HG02840 (cell line): ENCODE measurements around the gene MMEL1.
"Not testable (repeated sequence)": the region's sequence is repeated elsewhere in the genome, so short reads cannot be mapped to it uniquely, and the experiment has no call there.

Experiments used
- ATAC-seq: cut with Tn5 transposase; IDR thresholded peaks from one replicate; pipeline ENCODE4 v1.9.1; 2021; ENCODE audit warnings: mild to moderate bottlenecking, moderate library complexity, moderate number of reproducible peaks; ENCODE audit not compliant: unreplicated experiment, low FRiP score

Gene MMEL1

GRCh38 chr1:2560299-2561073 is 72.3 kb downstream of the MMEL1 start:
- ATAC-seq, result no peak

- ATAC-seq, result no peak
Measured at GRCh38 chr1:2559509-2560298, 73.1 kb downstream of the MMEL1 start.

GRCh38 chr1:2558861-2559260 is 74.0 kb downstream of the MMEL1 start:
- ATAC-seq, result no peak

- no peak for ATAC-seq
Measured at GRCh38 chr1:2558420-2558819, 74.4 kb downstream of the MMEL1 start.

- ATAC-seq, result no peak
Measured at GRCh38 chr1:2557482-2558400, 75.1 kb downstream of the MMEL1 start.

- ATAC-seq, result no peak
Measured at GRCh38 chr1:2556678-2557481, 75.9 kb downstream of the MMEL1 start.

GRCh38 chr1:2556277-2556677 is 76.5 kb downstream of the MMEL1 start, which contains the start of gene TNFRSF14:
TNFRSF14 (plus strand) TSS chr1:2556371; CDS start chr1:2556665, 294 bp downstream.
- peak; percentile 37 for ATAC-seq

GRCh38 chr1:2555634-2556276 is 77.1 kb downstream of the MMEL1 start:
- ATAC-seq, result peak; percentile 42

- ATAC-seq, result no peak
Measured at GRCh38 chr1:2554621-2555387, 78.0 kb downstream of the MMEL1 start.

- no peak for ATAC-seq
Measured at GRCh38 chr1:2553871-2554620, 78.8 kb downstream of the MMEL1 start.

GRCh38 chr1:2553076-2553475 is 79.7 kb downstream of the MMEL1 start:
- ATAC-seq, result not testable (repeated sequence)

- ATAC-seq, result no peak
Measured at GRCh38 chr1:2552189-2552588, 80.6 kb downstream of the MMEL1 start.

GRCh38 chr1:2551544-2551943 is 81.3 kb downstream of the MMEL1 start:
- ATAC-seq, result not testable (repeated sequence)

- ATAC-seq, result not testable (repeated sequence)
Measured at GRCh38 chr1:2550309-2550861, 82.4 kb downstream of the MMEL1 start.

GRCh38 chr1:2549367-2550029 is 83.3 kb downstream of the MMEL1 start:
- not testable (repeated sequence) for ATAC-seq

- peak; percentile 16 for ATAC-seq
Measured at GRCh38 chr1:2548068-2548589, 84.7 kb downstream of the MMEL1 start.
